Coronary artery (tissue), 2 donors: ENCODE measurements around the gene BICC1.

Source experiments
- DNase-seq: peaks from one replicate; pipeline ENCODE4 v3.0.0-alpha.2; 2017; ENCODE audit warnings: low spot score
- H3K27ac ChIP-seq, 2 donors: fragments of 200-600 bp; sonication (generic); one replicate each; pipeline ENCODE4 v1.5.1; 2016 to 2019
- H3K4me3 ChIP-seq: fragments of 200-600 bp; sonication (generic); 2 replicates; pipeline ENCODE4 v1.5.1; 2016; ENCODE audit warnings: mild to moderate bottlenecking, moderate library complexity
- CTCF ChIP-seq: fragments of 200-600 bp; sonication (generic); IDR thresholded peaks from one replicate; pipeline ENCODE4 v1.5.1; 2019; ENCODE audit warnings: antibody characterized with exemption

The BICC1 gene

GRCh38 chr10:58714409-58714808, 201.7 kb downstream of the BICC1 start:
- no peak overlapping the region for H3K4me3 ChIP-seq
- no peak overlapping the region for H3K27ac ChIP-seq
- TF ChIP-seq CTCF, result no peak
- no peak for DNase-seq

GRCh38 chr10:58715061-58715460, 202.4 kb downstream of the BICC1 start:
- no peak for DNase-seq
- Histone ChIP-seq H3K4me3 (no peak overlapping the region), H3K27ac (peak overlapping the region; percentile 3 to 73)
- TF ChIP-seq CTCF, result no peak

- no peak overlapping the region for H3K27ac ChIP-seq
- TF ChIP-seq CTCF, result no peak
- DNase-seq, result no peak
- no peak overlapping the region for H3K4me3 ChIP-seq
These were observed 205.9 kb downstream of the BICC1 start for GRCh38 chr10:58718596-58718995.

GRCh38 chr10:58721601-58722281, 209.1 kb downstream of the BICC1 start:
- H3K27ac ChIP-seq, result no peak overlapping the region
- no peak for DNase-seq
- no peak overlapping the region for H3K4me3 ChIP-seq
- no peak for TF ChIP-seq CTCF

- no peak for DNase-seq
- TF ChIP-seq CTCF, result no peak
- no peak overlapping the region for H3K27ac ChIP-seq
- H3K4me3 ChIP-seq, result no peak overlapping the region
These were observed 210.5 kb downstream of the BICC1 start for GRCh38 chr10:58723186-58723585.

GRCh38 chr10:58723966-58724365, 211.3 kb downstream of the BICC1 start:
- TF ChIP-seq CTCF, result no peak

GRCh38 chr10:58724781-58725180, 212.1 kb downstream of the BICC1 start:
- no peak for DNase-seq
- Histone ChIP-seq H3K4me3 (no peak overlapping the region), H3K27ac (no peak overlapping the region)
- TF ChIP-seq CTCF, result no peak

More at GRCh38 chr10:58723966-58724365, 211.3 kb downstream of the BICC1 start:
- no peak for DNase-seq
- H3K4me3 ChIP-seq, result no peak overlapping the region
- no peak overlapping the region for H3K27ac ChIP-seq
